Vagina (tissue), 2 donors: ENCODE data around the gene MBOAT2. TPM values are rescaled to one million over a fixed set of nuclear protein-coding genes. Genes with fewer than 3 reads are reported as not detected.

Experiments
- DNase-seq, 2 donors: peaks; one replicate each; pipeline ENCODE4 v3.0.0-alpha.2; 2017; ENCODE audit errors: extremely low spot score in 2 of 2
- H3K27ac ChIP-seq: fragments of 200-600 bp; sonication (generic); one replicate; pipeline ENCODE4 v1.5.1; 2019
- H3K27me3 ChIP-seq: fragments of 200-600 bp; sonication (generic); one replicate; pipeline ENCODE4 v1.5.1; 2019
- H3K36me3 ChIP-seq, 2 donors: fragments of 200-600 bp; sonication (generic); one replicate each; pipeline ENCODE4 v1.5.1; 2017 to 2019
- H3K4me1 ChIP-seq: fragments of 200-600 bp; sonication (generic); one replicate; pipeline ENCODE4 v1.5.1; 2019
- H3K4me3 ChIP-seq, 2 donors: fragments of 200-600 bp; sonication (generic); 1 replicate in 1 of 2; 2 replicates in 1 of 2; pipeline ENCODE4 v1.5.1; 2016 to 2019
- H3K9me3 ChIP-seq: fragments of 200-600 bp; sonication (generic); one replicate; pipeline ENCODE4 v1.5.1; 2019
- CTCF ChIP-seq, 3 experiments: fragments of 450-650 bp in 2 of 3; fragments of 200-600 bp in 1 of 3; sonication (generic) in 1 of 3; IDR thresholded peaks; one replicate each; pipeline ENCODE4 v1.5.1; 2017 to 2019; ENCODE audit warnings: antibody characterized with exemption in 3 of 3, mild to moderate bottlenecking in 2 of 3, moderate library complexity in 2 of 3
- POLR2A ChIP-seq, 2 donors: fragments of 450-650 bp; IDR thresholded peaks; one replicate each; pipeline ENCODE4 v1.6.1; 2017; ENCODE audit warnings: antibody characterized with exemption in 2 of 2, mild to moderate bottlenecking in 2 of 2, moderate library complexity in 2 of 2
- POLR2AphosphoS5 ChIP-seq, 2 donors: sonication (generic); formaldehyde crosslinking; IDR thresholded peaks; one replicate each; pipeline ENCODE4 v1.9.0; 2017; ENCODE audit warnings: antibody characterized with exemption in 2 of 2, mild to moderate bottlenecking in 2 of 2, low read depth in 1 of 2; ENCODE audit not compliant: insufficient read depth in 1 of 2
- intact Hi-C: fragments of 100-400 bp; cut with DNase I; formaldehyde crosslinking; loops from one replicate; pipeline ENCODE4 v1.15.1; 2023
- total RNA-seq: library from RNA; depleted of rRNA; stranded (reverse); fragments of >200 nt; gene quantifications from one replicate; pipeline ENCODE4 v1.2.3, GENCODE V29; 2016

The MBOAT2 gene
- total RNA-seq, 1 donor from 2014 or later: 32.9 TPM

GRCh38 chr2:8954990-8955389, 48.5 kb downstream of the MBOAT2 start:
- no peak overlapping the region for H3K27ac ChIP-seq
- H3K27me3 ChIP-seq: no peaks in the 10 kb centered on the region
- no peaks in the 10 kb centered on the region for H3K36me3 ChIP-seq
- DNase-seq: no peak
- H3K9me3 ChIP-seq: peaks cover 4% of the 10 kb centered on the region
- intact Hi-C loops: no loop called here
- TF ChIP-seq POLR2AphosphoS5 (IDR thresholded peaks at IDR 0.05; ENCODE audit: insufficient read depth in 1 of 2, low read depth in 1 of 2) (no peak), CTCF (IDR thresholded peaks at IDR 0.05) (no peak), POLR2A (IDR thresholded peaks at IDR 0.05) (no peak)
- H3K4me3 ChIP-seq: no peak overlapping the region
- H3K4me1 ChIP-seq: no peaks in the 10 kb centered on the region

- Histone ChIP-seq H3K27me3 (no peaks in the 10 kb centered on the region), H3K4me1 (no peaks in the 10 kb centered on the region), H3K27ac (no peak overlapping the region), H3K36me3 (no peaks in the 10 kb centered on the region), H3K9me3 (peaks cover 4% of the 10 kb centered on the region), H3K4me3 (no peak overlapping the region)
- DNase-seq: no peak
- TF ChIP-seq POLR2AphosphoS5 (IDR thresholded peaks at IDR 0.05; ENCODE audit: insufficient read depth in 1 of 2, low read depth in 1 of 2): no peak
- no peak for TF ChIP-seq CTCF (IDR thresholded peaks at IDR 0.05)
- TF ChIP-seq POLR2A (IDR thresholded peaks at IDR 0.05): no peak
- intact Hi-C loops: no loop called here
Observed at GRCh38 chr2:8953525-8953924, 50.0 kb downstream of the MBOAT2 start.

- Histone ChIP-seq H3K36me3 (no peaks in the 10 kb centered on the region), H3K27ac (no peak overlapping the region), H3K4me3 (no peak overlapping the region), H3K9me3 (no peaks in the 10 kb centered on the region), H3K4me1 (no peaks in the 10 kb centered on the region), H3K27me3 (no peaks in the 10 kb centered on the region)
- no peak for TF ChIP-seq CTCF (IDR thresholded peaks at IDR 0.05)
- TF ChIP-seq POLR2AphosphoS5 (IDR thresholded peaks at IDR 0.05; ENCODE audit: insufficient read depth in 1 of 2, low read depth in 1 of 2): no peak
- no peak for TF ChIP-seq POLR2A (IDR thresholded peaks at IDR 0.05)
- DNase-seq: no peak
- intact Hi-C loops: no loop called here
Observed at GRCh38 chr2:8939486-8940114, 63.9 kb downstream of the MBOAT2 start.

- no peaks in the 10 kb centered on the region for H3K36me3 ChIP-seq
- H3K9me3 ChIP-seq: no peaks in the 10 kb centered on the region
- no peak overlapping the region for H3K27ac ChIP-seq
- H3K4me3 ChIP-seq: no peak overlapping the region
- no peak for TF ChIP-seq POLR2AphosphoS5 (IDR thresholded peaks at IDR 0.05; ENCODE audit: insufficient read depth in 1 of 2, low read depth in 1 of 2)
- TF ChIP-seq CTCF (IDR thresholded peaks at IDR 0.05): no peak
- no peak for TF ChIP-seq POLR2A (IDR thresholded peaks at IDR 0.05)
- intact Hi-C loops: no loop called here
- no peaks in the 10 kb centered on the region for H3K27me3 ChIP-seq
- DNase-seq: no peak
- no peaks in the 10 kb centered on the region for H3K4me1 ChIP-seq
Observed at GRCh38 chr2:8938384-8938783, 65.1 kb downstream of the MBOAT2 start.

GRCh38 chr2:8935982-8936381, 67.5 kb downstream of the MBOAT2 start:
- TF ChIP-seq POLR2A (IDR thresholded peaks at IDR 0.05) (no peak), CTCF (IDR thresholded peaks at IDR 0.05) (no peak), POLR2AphosphoS5 (IDR thresholded peaks at IDR 0.05; ENCODE audit: insufficient read depth in 1 of 2, low read depth in 1 of 2) (no peak)
- intact Hi-C loops: no loop called here
- no peak for DNase-seq
- no peaks in the 10 kb centered on the region for H3K4me1 ChIP-seq
- H3K36me3 ChIP-seq: no peaks in the 10 kb centered on the region
- no peaks in the 10 kb centered on the region for H3K27me3 ChIP-seq
- no peak overlapping the region for H3K27ac ChIP-seq
- H3K4me3 ChIP-seq: no peak overlapping the region
- H3K9me3 ChIP-seq: no peaks in the 10 kb centered on the region
